HG03520 (cell line): Measurements from ENCODE around the gene DNAJB8.

Experiments
- ATAC-seq: cut with Tn5 transposase; IDR thresholded peaks from one replicate; pipeline ENCODE4 v1.9.1; 2021; ENCODE audit warnings: mild to moderate bottlenecking, moderate library complexity; ENCODE audit not compliant: unreplicated experiment

The DNAJB8 gene

DNA sequence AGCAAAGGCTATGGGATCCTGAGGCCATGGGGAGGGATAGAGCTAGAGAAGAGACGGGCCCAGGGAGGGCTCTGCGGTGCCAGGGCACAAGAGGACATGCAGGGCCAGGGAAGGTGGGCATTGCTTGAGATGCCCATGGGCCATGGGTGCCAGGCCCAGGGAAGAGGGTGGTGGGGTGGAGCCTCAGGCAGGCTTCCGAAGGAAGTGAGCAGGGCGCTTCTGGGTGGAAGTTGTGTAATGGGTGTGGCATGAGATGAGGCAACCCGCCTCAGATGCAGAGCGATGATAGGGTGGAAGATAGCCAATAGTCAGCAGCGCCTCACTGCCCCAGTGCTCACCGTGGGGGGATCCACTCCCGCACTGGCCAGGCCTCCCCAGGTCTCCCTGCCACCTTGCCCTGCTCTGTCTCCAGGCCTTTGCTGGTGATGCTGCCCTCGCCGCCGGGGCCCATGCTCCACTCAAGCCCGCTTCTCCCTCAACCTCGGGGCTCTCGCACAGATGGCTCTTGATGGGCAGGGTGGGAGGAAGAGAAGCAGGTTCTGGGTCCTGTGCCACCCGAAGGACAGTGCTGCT lies 51.4 kb downstream of the DNAJB8 start:
- ATAC-seq, result no peak

- no peak for ATAC-seq
Measured at GRCh38 chr3:128413413-128414205, 53.1 kb downstream of the DNAJB8 start.

- ATAC-seq, result no peak
Measured at GRCh38 chr3:128413003-128413370, 53.7 kb downstream of the DNAJB8 start.
